Measurements from ENCODE around the gene CBLIF. TPM values are rescaled to one million over a fixed set of nuclear protein-coding genes. Genes with fewer than 3 reads are reported as not detected.

The CBLIF gene
- total RNA-seq, 1 experiment from 2014 or later, result not detected

DNA sequence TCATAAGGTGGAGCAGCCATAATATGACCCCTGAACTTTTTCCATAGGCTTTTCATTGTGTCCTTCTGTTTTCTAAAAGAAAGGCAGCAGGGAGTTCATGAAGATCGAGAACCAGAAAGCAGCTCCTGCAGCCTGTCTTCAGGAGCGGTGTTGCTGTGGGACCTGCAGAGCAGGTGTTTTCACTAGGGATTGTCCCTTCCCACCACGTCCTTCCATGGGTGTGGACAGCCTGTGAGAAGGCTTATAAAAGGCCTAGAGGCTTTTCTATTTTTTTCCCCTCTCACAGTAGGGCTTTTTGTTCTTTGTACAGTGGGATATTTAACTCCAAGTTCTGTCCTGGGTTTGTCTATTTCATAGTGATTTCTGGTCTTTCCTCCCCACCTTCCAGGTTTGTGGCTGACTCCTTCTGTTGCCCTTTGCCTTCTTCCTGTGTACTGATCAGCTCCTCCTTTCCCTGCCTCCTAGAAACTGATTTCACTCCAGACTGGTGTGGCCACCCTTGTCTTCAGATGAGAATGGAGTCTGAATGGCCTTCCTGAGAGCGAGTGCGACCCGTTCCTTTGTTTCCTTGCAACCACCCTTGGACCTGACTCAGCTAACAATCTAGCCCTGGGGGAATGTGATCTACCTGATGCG is 44.8 kb downstream of the CBLIF start:
- Histone ChIP-seq H3K79me2 (ENCODE audit: low read length) (no peaks in the 10 kb centered on the region), H2AFZ (ENCODE audit: low read length) (no peak overlapping the region), H3K27me3 (ENCODE audit: low read length) (no peaks in the 10 kb centered on the region), H3K9ac (ENCODE audit: low read length) (peak overlapping the region; percentile 5; the same call in 1 of the 2 replicates), H3K9me3 (ENCODE audit: low read length) (no peaks in the 10 kb centered on the region), H3K4me2 (ENCODE audit: low read length) (peak overlapping the region; percentile 30; the same call in 1 of the 2 replicates), H3F3A (ENCODE audit: low read length, unreplicated experiment) (no peaks in the 10 kb centered on the region), H3K4me3 (ENCODE audit: low read length) (no peak overlapping the region), H3K4me1 (ENCODE audit: insufficient read depth, low read length) (peaks cover 25% of the 10 kb centered on the region), H4K20me1 (ENCODE audit: low read length) (no peaks in the 10 kb centered on the region), H3K9me2 (replicated peaks; ENCODE audit: low read length) (no peaks in the 10 kb centered on the region), H3K36me3 (ENCODE audit: low read depth, low read length) (peaks cover 32% of the 10 kb centered on the region), H3K27ac (ENCODE audit: low read length) (peak overlapping the region; percentile 74)
- ChIA-PET POLR2A (ENCODE audit: unreplicated experiment) (no interaction called here), CTCF (interaction anchor here (1.8 to 3.0 kb wide), 3 partner anchors 13 to 131 kb away, joined by 5 to 29 read pairs (median 13); partner anchors contain the start of genes PATL1 and STX3)
- DNase-seq, result no peak
- BruUV-seq (replicated peaks), result no TSS peak
- TF ChIP-seq EZH2phosphoT487 (IDR thresholded peaks at IDR 0.05; ENCODE audit: borderline replicate concordance, low read length) (no peak), EZH2 (IDR thresholded peaks at IDR 0.05; ENCODE audit: low read length, unreplicated experiment) (no peak)
- TF ChIP-seq, protein P1, sequence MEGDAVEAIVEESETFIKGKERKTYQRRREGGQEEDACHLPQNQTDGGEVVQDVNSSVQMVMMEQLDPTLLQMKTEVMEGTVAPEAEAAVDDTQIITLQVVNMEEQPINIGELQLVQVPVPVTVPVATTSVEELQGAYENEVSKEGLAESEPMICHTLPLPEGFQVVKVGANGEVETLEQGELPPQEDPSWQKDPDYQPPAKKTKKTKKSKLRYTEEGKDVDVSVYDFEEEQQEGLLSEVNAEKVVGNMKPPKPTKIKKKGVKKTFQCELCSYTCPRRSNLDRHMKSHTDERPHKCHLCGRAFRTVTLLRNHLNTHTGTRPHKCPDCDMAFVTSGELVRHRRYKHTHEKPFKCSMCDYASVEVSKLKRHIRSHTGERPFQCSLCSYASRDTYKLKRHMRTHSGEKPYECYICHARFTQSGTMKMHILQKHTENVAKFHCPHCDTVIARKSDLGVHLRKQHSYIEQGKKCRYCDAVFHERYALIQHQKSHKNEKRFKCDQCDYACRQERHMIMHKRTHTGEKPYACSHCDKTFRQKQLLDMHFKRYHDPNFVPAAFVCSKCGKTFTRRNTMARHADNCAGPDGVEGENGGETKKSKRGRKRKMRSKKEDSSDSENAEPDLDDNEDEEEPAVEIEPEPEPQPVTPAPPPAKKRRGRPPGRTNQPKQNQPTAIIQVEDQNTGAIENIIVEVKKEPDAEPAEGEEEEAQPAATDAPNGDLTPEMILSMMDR (conservative IDR thresholded peaks at IDR 0.05; ENCODE audit: low read depth, low read length), result no peak
- intact Hi-C loops (cut with micrococcal nuclease), result loop anchor here (2.0 to 10.0 kb wide), 3 partner anchors 14 to 266 kb away; partner anchors contain the start of gene PATL1
- peak; percentile 6; the same call in 1 of the 2 replicates for ATAC-seq

DNA sequence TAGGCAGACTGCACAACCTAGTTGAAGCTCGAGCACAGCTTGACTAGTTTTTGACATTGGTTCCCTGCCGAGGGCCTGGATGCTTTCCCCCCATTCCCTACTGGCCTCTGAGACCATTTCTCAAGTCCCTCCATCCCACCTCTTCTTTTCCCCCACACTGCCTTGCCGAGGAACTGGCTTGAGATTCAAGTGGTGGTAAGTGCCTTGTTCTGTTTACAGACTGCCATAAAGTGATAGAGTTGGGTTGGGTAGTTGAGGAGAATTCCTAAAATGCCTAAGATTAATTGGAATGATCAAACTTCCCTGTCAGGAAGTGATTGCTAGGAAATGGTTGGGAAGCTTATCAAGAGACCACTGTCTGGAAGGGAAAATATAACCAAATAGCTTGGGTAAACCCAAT is 50.9 kb downstream of the CBLIF start:
- DNase-seq, result no peak
- BruUV-seq (replicated peaks), result no TSS peak
- no peaks in the 10 kb centered on the region for H3K4me1 ChIP-seq (ENCODE audit: insufficient read depth, low read length)
- no peaks in the 10 kb centered on the region for H4K20me1 ChIP-seq (ENCODE audit: low read length)
- CTCF ChIA-PET, result no interaction called here
- H3K4me2 ChIP-seq (ENCODE audit: low read length), result no peak overlapping the region
- no peaks in the 10 kb centered on the region for H3K9me3 ChIP-seq (ENCODE audit: low read length)
- no peak overlapping the region for H3K27ac ChIP-seq (ENCODE audit: low read length)
- POLR2A ChIA-PET (ENCODE audit: unreplicated experiment), result no interaction called here
- no peak for ATAC-seq
- no peaks in the 10 kb centered on the region for H3K9me2 ChIP-seq (replicated peaks; ENCODE audit: low read length)
- H3K36me3 ChIP-seq (ENCODE audit: low read depth, low read length), result peaks cover 35% of the 10 kb centered on the region
- H3K79me2 ChIP-seq (ENCODE audit: low read length), result no peaks in the 10 kb centered on the region
- no peaks in the 10 kb centered on the region for H3K27me3 ChIP-seq (ENCODE audit: low read length)
- TF ChIP-seq EZH2 (IDR thresholded peaks at IDR 0.05; ENCODE audit: low read length, unreplicated experiment) (no peak), EZH2phosphoT487 (IDR thresholded peaks at IDR 0.05; ENCODE audit: borderline replicate concordance, low read length) (no peak)
- TF ChIP-seq, protein P1 (conservative IDR thresholded peaks at IDR 0.05; ENCODE audit: low read depth, low read length), result no peak
- no peaks in the 10 kb centered on the region for H3F3A ChIP-seq (ENCODE audit: low read length, unreplicated experiment)
- H3K9ac ChIP-seq (ENCODE audit: low read length), result no peak overlapping the region
- no peak overlapping the region for H3K4me3 ChIP-seq (ENCODE audit: low read length)
- H2AFZ ChIP-seq (ENCODE audit: low read length), result no peak overlapping the region
- intact Hi-C loops (cut with micrococcal nuclease), result no loop called here

DNA sequence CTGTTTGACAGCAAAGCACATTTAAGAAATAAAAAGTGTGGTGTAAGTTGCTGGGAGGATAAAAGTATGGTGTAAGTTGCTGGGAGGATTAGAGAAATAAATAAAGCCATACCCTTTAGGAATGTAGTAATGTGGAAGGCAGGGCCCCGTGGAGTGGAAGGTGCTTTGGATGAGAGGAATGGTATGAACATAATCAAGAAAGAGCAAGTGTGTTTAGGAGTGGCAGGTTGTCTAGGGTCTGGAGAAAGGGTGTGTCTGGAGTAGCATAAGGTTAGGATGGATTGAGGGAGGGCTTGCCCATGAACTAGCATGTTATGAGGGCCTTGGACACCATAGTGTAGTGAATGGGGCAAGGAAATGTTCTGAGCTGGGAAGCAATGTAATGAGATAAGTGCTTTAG is 52.8 kb downstream of the CBLIF start:
- no peak overlapping the region for H2AFZ ChIP-seq (ENCODE audit: low read length)
- no peaks in the 10 kb centered on the region for H3K9me3 ChIP-seq (ENCODE audit: low read length)
- H3K79me2 ChIP-seq (ENCODE audit: low read length), result no peaks in the 10 kb centered on the region
- intact Hi-C loops (cut with micrococcal nuclease), result no loop called here
- H3F3A ChIP-seq (ENCODE audit: low read length, unreplicated experiment), result peaks cover 2% of the 10 kb centered on the region
- H3K27me3 ChIP-seq (ENCODE audit: low read length), result no peaks in the 10 kb centered on the region
- peaks cover 8% of the 10 kb centered on the region for H3K4me1 ChIP-seq (ENCODE audit: insufficient read depth, low read length)
- H4K20me1 ChIP-seq (ENCODE audit: low read length), result no peaks in the 10 kb centered on the region
- no peaks in the 10 kb centered on the region for H3K9me2 ChIP-seq (replicated peaks; ENCODE audit: low read length)
- TF ChIP-seq EZH2phosphoT487 (IDR thresholded peaks at IDR 0.05; ENCODE audit: borderline replicate concordance, low read length) (no peak), EZH2 (IDR thresholded peaks at IDR 0.05; ENCODE audit: low read length, unreplicated experiment) (no peak)
- TF ChIP-seq, protein P1 (conservative IDR thresholded peaks at IDR 0.05; ENCODE audit: low read depth, low read length), result no peak
- no peak overlapping the region for H3K4me2 ChIP-seq (ENCODE audit: low read length)
- ChIA-PET CTCF (no interaction called here), POLR2A (ENCODE audit: unreplicated experiment) (no interaction called here)
- no peak overlapping the region for H3K4me3 ChIP-seq (ENCODE audit: low read length)
- peaks cover 40% of the 10 kb centered on the region for H3K36me3 ChIP-seq (ENCODE audit: low read depth, low read length)
- DNase-seq, result no peak
- no peak overlapping the region for H3K9ac ChIP-seq (ENCODE audit: low read length)
- no TSS peak for BruUV-seq (replicated peaks)
- no peak for ATAC-seq
- no peak overlapping the region for H3K27ac ChIP-seq (ENCODE audit: low read length)
